ENCODE data around the gene UMAD1.

DNA sequence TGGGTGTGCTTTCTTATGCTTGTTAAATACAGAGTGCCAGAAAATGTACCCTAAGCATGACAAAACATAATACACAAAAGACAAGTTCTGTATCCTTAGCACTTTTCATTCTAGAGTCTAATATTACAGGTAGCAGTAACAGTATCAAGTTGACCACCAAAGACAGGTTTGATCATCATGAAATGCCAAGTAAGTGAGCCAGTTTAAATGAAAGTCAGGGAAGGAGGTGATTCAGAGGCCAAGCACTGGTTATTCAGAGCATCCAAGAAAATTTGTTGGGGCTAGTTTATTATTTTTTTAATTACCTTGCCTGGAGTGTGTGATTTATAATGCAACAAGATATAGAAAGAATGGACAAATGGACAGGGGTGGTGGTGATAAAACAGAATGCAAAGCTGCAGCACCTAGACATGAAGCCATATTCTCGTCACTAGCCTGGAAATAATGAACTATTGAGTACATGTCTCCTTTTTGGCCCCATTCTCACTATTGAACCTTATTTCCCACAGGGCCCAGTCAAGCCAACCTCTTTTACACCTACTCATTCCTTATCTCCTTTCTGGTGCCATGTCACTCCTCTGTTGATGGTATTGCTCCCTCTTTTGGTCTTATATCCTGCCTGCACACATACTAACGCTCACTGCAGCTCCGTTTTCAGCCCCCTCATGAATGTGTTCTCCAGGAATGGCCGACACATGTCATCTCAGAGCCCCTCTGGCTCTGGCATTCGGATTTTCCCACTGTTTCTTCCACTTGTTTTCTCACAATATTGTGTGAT lies 249.4 kb downstream of the UMAD1 start:
- TF ChIP-seq POLR2A (IDR thresholded peaks at IDR 0.05), result no peak
- TF ChIP-seq, protein P1, sequence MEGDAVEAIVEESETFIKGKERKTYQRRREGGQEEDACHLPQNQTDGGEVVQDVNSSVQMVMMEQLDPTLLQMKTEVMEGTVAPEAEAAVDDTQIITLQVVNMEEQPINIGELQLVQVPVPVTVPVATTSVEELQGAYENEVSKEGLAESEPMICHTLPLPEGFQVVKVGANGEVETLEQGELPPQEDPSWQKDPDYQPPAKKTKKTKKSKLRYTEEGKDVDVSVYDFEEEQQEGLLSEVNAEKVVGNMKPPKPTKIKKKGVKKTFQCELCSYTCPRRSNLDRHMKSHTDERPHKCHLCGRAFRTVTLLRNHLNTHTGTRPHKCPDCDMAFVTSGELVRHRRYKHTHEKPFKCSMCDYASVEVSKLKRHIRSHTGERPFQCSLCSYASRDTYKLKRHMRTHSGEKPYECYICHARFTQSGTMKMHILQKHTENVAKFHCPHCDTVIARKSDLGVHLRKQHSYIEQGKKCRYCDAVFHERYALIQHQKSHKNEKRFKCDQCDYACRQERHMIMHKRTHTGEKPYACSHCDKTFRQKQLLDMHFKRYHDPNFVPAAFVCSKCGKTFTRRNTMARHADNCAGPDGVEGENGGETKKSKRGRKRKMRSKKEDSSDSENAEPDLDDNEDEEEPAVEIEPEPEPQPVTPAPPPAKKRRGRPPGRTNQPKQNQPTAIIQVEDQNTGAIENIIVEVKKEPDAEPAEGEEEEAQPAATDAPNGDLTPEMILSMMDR (IDR thresholded peaks at IDR 0.05), result no peak
